ENCODE results near the gene NBAS. TPM values are rescaled to one million over a fixed set of nuclear protein-coding genes. Genes with fewer than 3 reads are reported as not detected.

Gene NBAS
- total RNA-seq, 2 experiments from 2014 or later: 24.3 to 25.5 TPM

GRCh38 chr2:15399241-15399640 is 161.9 kb downstream of the NBAS start:
- intact Hi-C loops (cut with DNase I, micrococcal nuclease): no loop called here
- peaks cover 55% of the 10 kb centered on the region for H3K36me3 Mint-ChIP-seq (ENCODE audit: low read depth)

GRCh38 chr2:15391751-15392150 is 169.4 kb downstream of the NBAS start:
- Histone ChIP-seq H3K27me3 (ENCODE audit: control insufficient read depth in 1 of 2, insufficient read depth in 2 of 2, low read length in 2 of 2) (no peaks in the 10 kb centered on the region), H3K36me3 (ENCODE audit: insufficient read depth, low read length) (peaks cover 20% of the 10 kb centered on the region), H3K4me1 (ENCODE audit: insufficient read depth, low read length) (no peaks in the 10 kb centered on the region), H3K9me3 (ENCODE audit: control insufficient read depth in 1 of 2, insufficient read depth in 1 of 2, low read length in 2 of 2) (no peaks in the 10 kb centered on the region), H3K4me3 (ENCODE audit: low read length) (no peak overlapping the region), H3K27ac (ENCODE audit: low read depth in 1 of 2, low read length in 2 of 2) (no peak overlapping the region)
- intact Hi-C loops (cut with DNase I, micrococcal nuclease): no loop called here
- no peak for ATAC-seq (ENCODE audit: poor library complexity)
- CTCF ChIA-PET: no interaction called here
- Mint-ChIP-seq H3K27ac (no peak overlapping the region), H3K4me1 (ENCODE audit: low read depth) (no peaks in the 10 kb centered on the region), H3K27me3 (no peaks in the 10 kb centered on the region), H3K4me3 (no peak overlapping the region), H3K36me3 (ENCODE audit: low read depth) (peaks cover 76% of the 10 kb centered on the region), H3K9me3 (no peaks in the 10 kb centered on the region)
- TF ChIP-seq, protein P1, sequence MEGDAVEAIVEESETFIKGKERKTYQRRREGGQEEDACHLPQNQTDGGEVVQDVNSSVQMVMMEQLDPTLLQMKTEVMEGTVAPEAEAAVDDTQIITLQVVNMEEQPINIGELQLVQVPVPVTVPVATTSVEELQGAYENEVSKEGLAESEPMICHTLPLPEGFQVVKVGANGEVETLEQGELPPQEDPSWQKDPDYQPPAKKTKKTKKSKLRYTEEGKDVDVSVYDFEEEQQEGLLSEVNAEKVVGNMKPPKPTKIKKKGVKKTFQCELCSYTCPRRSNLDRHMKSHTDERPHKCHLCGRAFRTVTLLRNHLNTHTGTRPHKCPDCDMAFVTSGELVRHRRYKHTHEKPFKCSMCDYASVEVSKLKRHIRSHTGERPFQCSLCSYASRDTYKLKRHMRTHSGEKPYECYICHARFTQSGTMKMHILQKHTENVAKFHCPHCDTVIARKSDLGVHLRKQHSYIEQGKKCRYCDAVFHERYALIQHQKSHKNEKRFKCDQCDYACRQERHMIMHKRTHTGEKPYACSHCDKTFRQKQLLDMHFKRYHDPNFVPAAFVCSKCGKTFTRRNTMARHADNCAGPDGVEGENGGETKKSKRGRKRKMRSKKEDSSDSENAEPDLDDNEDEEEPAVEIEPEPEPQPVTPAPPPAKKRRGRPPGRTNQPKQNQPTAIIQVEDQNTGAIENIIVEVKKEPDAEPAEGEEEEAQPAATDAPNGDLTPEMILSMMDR (IDR thresholded peaks at IDR 0.05): no peak
- POLR2A ChIA-PET: no interaction called here
- no peak for DNase-seq

More at GRCh38 chr2:15399241-15399640, 161.9 kb downstream of the NBAS start:
- ATAC-seq (ENCODE audit: poor library complexity) (no peak), DNase-seq (no peak)
- H3K27me3 Mint-ChIP-seq: no peaks in the 10 kb centered on the region
- Histone ChIP-seq H3K36me3 (ENCODE audit: insufficient read depth, low read length) (peaks cover 3% of the 10 kb centered on the region), H3K27ac (ENCODE audit: low read depth in 1 of 2, low read length in 2 of 2) (no peak overlapping the region), H3K4me3 (ENCODE audit: low read length) (no peak overlapping the region), H3K27me3 (ENCODE audit: control insufficient read depth in 1 of 2, insufficient read depth in 2 of 2, low read length in 2 of 2) (no peaks in the 10 kb centered on the region), H3K4me1 (ENCODE audit: insufficient read depth, low read length) (no peaks in the 10 kb centered on the region), H3K9me3 (ENCODE audit: control insufficient read depth in 1 of 2, insufficient read depth in 1 of 2, low read length in 2 of 2) (no peaks in the 10 kb centered on the region)
- TF ChIP-seq, protein P1 (IDR thresholded peaks at IDR 0.05): no peak
- H3K4me3 Mint-ChIP-seq: no peak overlapping the region
- POLR2A ChIA-PET: no interaction called here
- no peak overlapping the region for H3K27ac Mint-ChIP-seq
- H3K4me1 Mint-ChIP-seq (ENCODE audit: low read depth): no peaks in the 10 kb centered on the region
- H3K9me3 Mint-ChIP-seq: no peaks in the 10 kb centered on the region
- CTCF ChIA-PET: no interaction called here

GRCh38 chr2:15389895-15390294 is 171.2 kb downstream of the NBAS start:
- H3K36me3 Mint-ChIP-seq (ENCODE audit: low read depth): peaks cover 81% of the 10 kb centered on the region
- peaks cover 20% of the 10 kb centered on the region for H3K36me3 ChIP-seq (ENCODE audit: insufficient read depth, low read length)

More at GRCh38 chr2:15389895-15390294, 171.2 kb downstream of the NBAS start:
- ATAC-seq (ENCODE audit: poor library complexity) (no peak), DNase-seq (no peak)
- intact Hi-C loops (cut with DNase I, micrococcal nuclease): no loop called here
- no peaks in the 10 kb centered on the region for H3K4me1 Mint-ChIP-seq (ENCODE audit: low read depth)
- Histone ChIP-seq H3K4me3 (ENCODE audit: low read length) (no peak overlapping the region), H3K4me1 (ENCODE audit: insufficient read depth, low read length) (no peaks in the 10 kb centered on the region), H3K9me3 (ENCODE audit: control insufficient read depth in 1 of 2, insufficient read depth in 1 of 2, low read length in 2 of 2) (no peaks in the 10 kb centered on the region), H3K27me3 (ENCODE audit: control insufficient read depth in 1 of 2, insufficient read depth in 2 of 2, low read length in 2 of 2) (no peaks in the 10 kb centered on the region), H3K27ac (ENCODE audit: low read depth in 1 of 2, low read length in 2 of 2) (no peak overlapping the region)
- CTCF ChIA-PET: no interaction called here
- H3K4me3 Mint-ChIP-seq: no peak overlapping the region
- TF ChIP-seq, protein P1 (IDR thresholded peaks at IDR 0.05): no peak
- H3K27ac Mint-ChIP-seq: no peak overlapping the region
- no peaks in the 10 kb centered on the region for H3K9me3 Mint-ChIP-seq
- POLR2A ChIA-PET: interaction anchor here (0.7 kb wide), 1 partner anchor 38 kb away, joined by 3 read pairs; no protein-coding TSS in a partner anchor
- no peaks in the 10 kb centered on the region for H3K27me3 Mint-ChIP-seq

All from CD4-positive, alpha-beta T cell (primary cell).